ENCODE data around the gene UBALD1.

GRCh38 chr16:4612977-4613635, 1.6 kb downstream of the UBALD1 start:
- TF ChIP-seq CTCF (IDR thresholded peaks at IDR 0.05 in 8 of 11, conservative IDR thresholded peaks at IDR 0.05 in 3 of 11) (no peak), POLR2A (IDR thresholded peaks at IDR 0.05) (no peak)
